Naive thymus-derived CD4-positive, alpha-beta T cell (primary cell): ENCODE results near the gene SRSF12. TPM values are rescaled to one million over a fixed set of nuclear protein-coding genes. Genes with fewer than 3 reads are reported as not detected.

Source experiments
- ATAC-seq: fragments of 150-1000 bp; cut with Tn5 transposase; 2 replicates; pipeline ENCODE4 v1.10.0; 2021; ENCODE audit warnings: mild to moderate bottlenecking, moderate library complexity
- CTCF ChIA-PET: fragments of 350-600 bp; sonication (Branson Sonifier 250); formaldehyde crosslinking; loops from one replicate; lab custom pipeline; 2021; ENCODE audit warnings: antibody characterized with exemption; lab: Charles Lee
- POLR2A ChIA-PET: fragments of 350-600 bp; sonication (Branson Sonifier 250); formaldehyde crosslinking; loops from one replicate; lab custom pipeline; 2021; ENCODE audit warnings: antibody characterized with exemption, inconsistent platforms; lab: Charles Lee
- DNase-seq, 9 donors: peaks; one replicate each; pipeline versions ENCODE4 v3.0.0 to v3.0.0-alpha.2; 2020 to 2022; ENCODE audit warnings: mixed read lengths in 1 of 9
- H3K27ac ChIP-seq: one replicate; pipeline ENCODE4 v1.7.0; 2013; ENCODE audit warnings: mild to moderate bottlenecking, low read depth, low read length, moderate library complexity
- H3K27me3 ChIP-seq, 2 donors: one replicate each; pipeline ENCODE4 v1.7.0; 2013; ENCODE audit warnings: low read length in 2 of 2, mild to moderate bottlenecking in 2 of 2, moderate library complexity in 2 of 2; ENCODE audit not compliant: control insufficient read depth in 2 of 2, insufficient read depth in 2 of 2
- H3K36me3 ChIP-seq, 3 experiments: 1 replicate in 2 of 3; 2 replicates in 1 of 3; pipeline ENCODE4 v1.7.0; 2013; ENCODE audit warnings: low read length in 3 of 3, mild to moderate bottlenecking in 3 of 3, moderate library complexity in 1 of 3; ENCODE audit not compliant: insufficient read depth in 3 of 3, control insufficient read depth in 2 of 3
- H3K4me1 ChIP-seq, 2 donors: one replicate each; pipeline ENCODE4 v1.7.0; 2013; ENCODE audit warnings: low read length in 2 of 2, mild to moderate bottlenecking in 2 of 2, moderate library complexity in 1 of 2; ENCODE audit not compliant: control insufficient read depth in 2 of 2, insufficient read depth in 2 of 2
- H3K4me3 ChIP-seq: 2 replicates; pipeline ENCODE4 v1.7.0; 2013; ENCODE audit warnings: mild to moderate bottlenecking, low read length
- H3K9me3 ChIP-seq, 3 experiments: 1 replicate in 2 of 3; 2 replicates in 1 of 3; pipeline ENCODE4 v1.7.0; 2013; ENCODE audit warnings: low read length in 3 of 3; ENCODE audit not compliant: control insufficient read depth in 2 of 3
- H3K27ac Mint-ChIP-seq, 9 donors: one replicate each; pipeline ENCODE4 v1.8.0; 2020 to 2022; ENCODE audit warnings: mixed read lengths in 9 of 9, mild to moderate bottlenecking in 8 of 9, moderate library complexity in 5 of 9, inconsistent platforms in 2 of 9
- H3K27me3 Mint-ChIP-seq, 5 donors: one replicate each; pipeline ENCODE4 v1.8.0; 2021 to 2022; ENCODE audit warnings: mixed read lengths in 5 of 5, mild to moderate bottlenecking in 1 of 5
- H3K36me3 Mint-ChIP-seq, 5 donors: one replicate each; pipeline ENCODE4 v1.8.0; 2020 to 2022; ENCODE audit warnings: mixed read lengths in 5 of 5, mild to moderate bottlenecking in 3 of 5, inconsistent platforms in 1 of 5
- H3K4me1 Mint-ChIP-seq, 7 donors: one replicate each; pipeline ENCODE4 v1.8.0; 2020 to 2022; ENCODE audit warnings: mixed read lengths in 7 of 7, mild to moderate bottlenecking in 3 of 7, inconsistent platforms in 1 of 7
- H3K4me3 Mint-ChIP-seq, 10 donors: one replicate each; pipeline ENCODE4 v1.8.0; 2020 to 2022; ENCODE audit warnings: mild to moderate bottlenecking in 10 of 10, mixed read lengths in 10 of 10, moderate library complexity in 6 of 10, inconsistent platforms in 2 of 10
- H3K9me3 Mint-ChIP-seq, 11 donors: one replicate each; pipeline ENCODE4 v1.8.0; 2020 to 2022; ENCODE audit warnings: mixed read lengths in 11 of 11, mild to moderate bottlenecking in 4 of 11, inconsistent platforms in 1 of 11, moderate library complexity in 1 of 11
- intact Hi-C, 2 donors: fragments of 100-400 bp; cut with micrococcal nuclease; formaldehyde crosslinking; loops; one replicate each; pipeline ENCODE4 v1.15.1; 2023
- polyA plus RNA-seq, 2 donors: library from polyadenylated mRNA; unstranded; fragments of 300-500 nt; fragmentation: Illumina TruSeq; gene quantifications; one replicate each; pipeline ENCODE4 v1.2.3, GENCODE V29; 2021
- total RNA-seq, 6 experiments: library from RNA in 5 of 6; stranded (reverse) in 5 of 6; gene quantifications; 1 replicate in 5 of 6; 2 replicates in 1 of 6; pipeline ENCODE4 v1.2.3 and lab custom pipeline; 2021 to 2026

The SRSF12 gene
- total and polyA plus RNA-seq, 7 experiments from 2014 or later = 0.05 to 0.56 TPM; not detected in 5

DNA sequence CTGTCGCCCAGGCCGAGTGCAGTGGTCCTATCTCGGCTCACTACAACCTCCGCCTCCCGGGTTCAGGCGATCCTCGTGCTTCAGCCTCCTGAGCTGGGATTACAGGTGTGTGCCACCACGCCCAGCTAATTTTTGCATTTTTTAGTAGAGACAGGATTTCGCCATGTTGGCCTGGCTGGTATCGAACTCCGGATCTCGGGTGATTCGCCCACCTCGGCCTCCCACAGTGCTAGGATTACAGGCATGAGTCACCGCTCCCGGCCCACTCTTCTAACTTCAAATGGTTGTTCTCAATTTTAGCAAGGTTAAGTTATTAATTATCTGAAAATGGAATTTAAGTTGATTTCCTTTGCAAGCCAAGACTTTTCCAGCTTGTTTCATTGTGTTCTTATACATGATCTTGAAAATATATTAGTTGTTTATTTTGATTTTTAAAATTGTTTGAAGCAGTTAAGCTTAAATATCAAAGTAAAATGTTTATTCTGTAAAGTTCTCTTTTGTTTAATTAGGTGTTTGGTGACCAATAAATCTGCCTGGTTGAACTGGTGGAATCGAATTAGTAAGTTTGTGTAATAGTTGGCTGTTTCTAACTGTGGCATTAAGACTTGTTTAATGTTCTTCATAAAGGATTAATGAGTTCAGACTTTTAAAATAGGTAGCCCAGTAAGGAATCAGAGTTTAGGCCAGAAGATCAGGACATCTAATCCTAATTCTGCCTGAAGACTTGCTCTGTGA is 30.3 kb upstream of the SRSF12 start:
- H3K4me1 Mint-ChIP-seq = peaks cover 16 to 46% (median 23%) of the 10 kb centered on the region in 7 donors
- peaks cover 0 to 14% (median 0%) of the 10 kb centered on the region in 5 donors for H3K27me3 Mint-ChIP-seq
- peak overlapping the region in 2 of 9 donors; percentile 10 to 30 for H3K27ac Mint-ChIP-seq
- POLR2A ChIA-PET = interaction anchor here (7.0 kb wide), 1 partner anchor 69 kb away, joined by 115 read pairs; the partner anchor contains the start of gene PNRC1
- Histone ChIP-seq H3K27me3 (no peaks in the 10 kb centered on the region), H3K4me3 (no peak overlapping the region), H3K4me1 (peaks cover 5 to 10% of the 10 kb centered on the region in 2 donors), H3K9me3 (no peaks in the 10 kb centered on the region), H3K27ac (no peak overlapping the region), H3K36me3 (peaks cover 0 to 6% (median 4%) of the 10 kb centered on the region in 3 experiments)
- no peaks in the 10 kb centered on the region for H3K9me3 Mint-ChIP-seq
- intact Hi-C loops = loop anchor here in 1 of 2 donors (10.0 kb wide), 1 partner anchor 667 kb away; the partner anchor contains the start of gene MDN1
- peak overlapping the region; percentile 23 to 61 (median 39) for H3K4me3 Mint-ChIP-seq
- ATAC-seq (no peak), DNase-seq (no peak)
- CTCF ChIA-PET = no interaction called here
- H3K36me3 Mint-ChIP-seq = peaks cover 3 to 15% (median 9%) of the 10 kb centered on the region in 5 donors

DNA sequence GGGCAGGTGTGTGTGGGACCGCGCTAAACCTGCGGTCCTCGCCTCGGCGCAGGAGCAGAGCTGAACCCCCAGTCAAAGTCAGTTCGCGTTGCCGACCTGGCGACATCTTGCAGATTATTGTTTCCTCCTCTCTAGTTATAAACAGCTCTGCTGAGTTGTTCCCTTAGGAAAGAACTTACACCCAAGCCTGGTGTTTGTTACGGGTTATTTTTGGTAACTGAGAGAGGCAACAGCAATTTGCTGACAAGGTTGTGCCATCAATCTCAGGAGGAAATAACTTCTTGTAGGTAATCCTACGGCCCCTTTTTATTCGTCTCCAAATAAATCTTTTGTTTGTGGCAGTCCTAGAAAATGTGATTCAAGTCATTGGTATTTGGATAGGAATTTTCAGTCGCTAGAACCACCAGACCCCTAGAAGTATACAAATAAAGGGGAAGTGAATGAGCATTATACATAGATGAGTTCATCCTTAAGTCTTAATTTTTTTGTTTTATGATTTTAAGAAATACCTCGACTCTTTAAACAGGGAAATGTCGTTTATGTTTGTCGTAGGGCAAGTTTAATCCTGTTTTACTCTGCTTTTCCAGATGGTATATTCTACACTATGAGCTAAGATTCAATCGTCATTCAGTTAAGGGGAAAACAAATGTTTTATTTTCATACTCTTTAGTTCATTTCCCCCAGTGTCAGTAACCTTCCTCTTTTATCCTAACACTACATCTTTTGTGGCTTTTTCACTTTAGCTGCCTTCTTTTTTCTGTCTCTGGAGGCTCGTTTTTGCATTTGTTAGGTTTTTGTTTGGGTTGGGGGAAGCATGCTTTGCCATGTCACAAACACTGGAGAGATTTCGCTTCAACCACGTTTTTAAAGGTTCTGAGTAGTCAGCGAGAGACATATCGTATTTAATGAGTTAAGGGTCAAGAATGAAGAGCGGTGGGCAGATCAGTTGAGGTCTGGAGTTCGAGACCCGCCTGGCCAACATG is 29.1 kb upstream of the SRSF12 start:
- Histone ChIP-seq H3K4me3 (peak overlapping the region; percentile 58), H3K9me3 (no peaks in the 10 kb centered on the region), H3K27ac (peak overlapping the region; percentile 73), H3K36me3 (peaks cover 0 to 6% (median 0%) of the 10 kb centered on the region in 3 experiments), H3K4me1 (peaks cover 5 to 10% of the 10 kb centered on the region in 2 donors), H3K27me3 (no peaks in the 10 kb centered on the region)
- POLR2A ChIA-PET = interaction anchor here (0.7 to 7.0 kb wide), 6 partner anchors 12 to 1440 kb away, joined by 3 to 115 read pairs (median 4); partner anchors contain the start of genes MAP3K7 and PNRC1
- Mint-ChIP-seq H3K36me3 (peaks cover 3 to 15% (median 8%) of the 10 kb centered on the region in 5 donors), H3K9me3 (no peaks in the 10 kb centered on the region), H3K4me1 (peaks cover 16 to 45% (median 23%) of the 10 kb centered on the region in 7 donors), H3K4me3 (peak overlapping the region; percentile 67 to 98 (median 84)), H3K27ac (peak overlapping the region; percentile 25 to 87 (median 76)), H3K27me3 (peaks cover 0 to 14% (median 0%) of the 10 kb centered on the region in 5 donors)
- ATAC-seq (peak; percentile 47), DNase-seq (peak in 4 of 9 donors; percentile 12 to 39 (median 33))
- CTCF ChIA-PET = interaction anchor here (0.6 to 2.3 kb wide), 3 partner anchors 68 to 216 kb away, joined by 3 to 12 read pairs (median 3); no protein-coding TSS in a partner anchor
- intact Hi-C loops = loop anchor here (1.0 to 10.0 kb wide), 6 partner anchors 14 to 668 kb away; partner anchors contain the start of genes UBE2J1 (in 2 of the 2), LYRM2 (in 1 of the 2) and MDN1 (in 1 of the 2)

DNA sequence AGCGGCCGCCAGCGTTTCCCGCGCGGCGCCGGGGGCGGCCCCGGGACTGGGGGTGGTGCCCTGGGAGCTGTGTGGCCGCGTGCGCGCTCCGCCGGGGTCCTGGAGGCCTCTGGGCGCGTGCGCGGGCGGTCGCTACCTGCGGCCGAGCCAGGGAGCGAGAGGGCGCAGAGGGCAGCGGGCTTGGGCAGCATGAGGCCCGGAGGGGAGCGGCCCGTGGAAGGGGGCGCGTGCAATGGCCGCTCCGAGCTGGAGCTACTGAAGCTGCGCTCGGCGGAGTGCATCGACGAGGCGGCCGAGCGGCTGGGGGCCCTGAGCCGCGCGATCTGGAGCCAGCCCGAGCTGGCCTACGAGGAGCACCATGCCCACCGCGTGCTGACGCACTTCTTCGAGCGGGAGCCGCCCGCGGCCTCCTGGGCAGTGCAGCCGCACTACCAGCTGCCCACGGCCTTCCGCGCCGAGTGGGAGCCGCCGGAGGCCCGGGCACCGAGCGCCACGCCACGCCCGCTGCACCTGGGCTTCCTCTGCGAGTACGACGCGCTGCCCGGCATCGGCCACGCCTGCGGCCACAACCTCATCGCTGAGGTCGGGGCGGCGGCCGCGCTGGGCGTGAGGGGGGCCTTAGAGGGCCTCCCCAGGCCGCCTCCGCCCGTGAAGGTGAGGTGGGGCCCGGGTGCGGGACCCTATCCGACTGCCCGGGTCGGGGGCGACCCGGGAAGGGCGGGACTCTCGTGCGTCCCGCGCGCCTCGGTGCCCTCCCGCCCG is 28.3 kb upstream of the SRSF12 start, which contains the start of gene PM20D2:
PM20D2 (plus strand) TSS at position 100 of the 762 bp plus-strand sequence; CDS start at position 190, 90 bp downstream.
- H3K27me3 Mint-ChIP-seq = peaks cover 0 to 14% (median 0%) of the 10 kb centered on the region in 5 donors
- intact Hi-C loops = loop anchor here (1.0 to 10.0 kb wide), 8 partner anchors 15 to 669 kb away; partner anchors contain the start of genes UBE2J1 (in 2 of the 2), LYRM2 (in 1 of the 2), MDN1 (in 1 of the 2) and RNGTT (in 1 of the 2)

DNA sequence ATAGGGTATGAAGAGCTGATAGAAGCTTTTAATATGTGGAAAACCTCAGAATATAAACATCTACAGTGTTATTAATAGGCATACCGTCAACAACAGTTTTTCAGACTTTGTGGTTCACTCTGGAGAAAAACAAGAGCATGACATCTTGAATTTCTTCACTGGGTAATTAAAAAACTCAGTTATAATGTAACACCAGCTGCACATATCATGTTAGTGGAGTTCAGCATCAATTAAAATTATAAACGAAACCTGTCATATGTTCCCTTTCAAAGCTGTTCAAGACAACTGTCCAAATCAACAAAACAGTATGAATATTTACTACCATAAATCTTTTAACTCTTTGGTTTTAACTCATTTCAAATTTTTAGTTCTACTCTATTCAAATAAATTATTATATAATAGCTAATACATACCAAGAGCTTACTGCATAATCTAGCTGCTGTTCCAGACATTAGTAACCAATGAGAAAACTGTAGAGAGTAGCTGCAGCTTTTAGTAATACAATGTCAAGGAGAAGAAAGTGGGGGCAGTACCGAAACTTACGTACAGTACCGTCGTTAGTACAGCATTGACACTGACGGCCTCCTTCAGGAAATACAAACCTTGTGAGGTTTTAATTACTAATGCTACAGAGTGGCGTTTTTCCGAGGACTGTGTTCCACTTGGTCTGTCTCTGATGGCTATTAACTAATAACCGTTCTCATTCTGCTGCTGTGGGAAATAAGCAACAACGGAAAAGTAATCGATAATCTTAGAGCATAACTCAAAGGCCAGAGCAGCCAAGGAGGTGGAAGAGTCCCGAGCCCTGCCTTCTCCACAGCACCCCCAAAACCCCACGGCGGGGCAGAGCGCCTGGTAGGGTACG is 27.5 kb upstream of the SRSF12 start:
- Mint-ChIP-seq H3K4me1 (peaks cover 16 to 39% (median 23%) of the 10 kb centered on the region in 7 donors), H3K4me3 (peak overlapping the region; percentile 86 to 99 (median 94)), H3K27me3 (peaks cover 0 to 14% (median 0%) of the 10 kb centered on the region in 5 donors), H3K36me3 (peaks cover 3 to 11% (median 6%) of the 10 kb centered on the region in 5 donors), H3K9me3 (no peaks in the 10 kb centered on the region), H3K27ac (peak overlapping the region; percentile 84 to 98 (median 95))
- Histone ChIP-seq H3K27me3 (no peaks in the 10 kb centered on the region), H3K36me3 (peaks cover 0 to 6% (median 0%) of the 10 kb centered on the region in 3 experiments), H3K27ac (peak overlapping the region; percentile 73), H3K4me3 (peak overlapping the region; percentile 58), H3K9me3 (no peaks in the 10 kb centered on the region), H3K4me1 (peaks cover 5 to 10% of the 10 kb centered on the region in 2 donors)
- intact Hi-C loops = loop anchor here (1.0 to 10.0 kb wide), 3 partner anchors 163 to 669 kb away; partner anchors contain the start of genes MDN1 (in 1 of the 2) and RNGTT (in 1 of the 2)
- ChIA-PET POLR2A (interaction anchor here (0.5 to 7.0 kb wide), 10 partner anchors 11 to 937 kb away, joined by 3 to 115 read pairs (median 4); partner anchors contain the start of gene PNRC1), CTCF (interaction anchor here (0.5 to 2.3 kb wide), 4 partner anchors 22 to 654 kb away, joined by 3 to 12 read pairs (median 6); no protein-coding TSS in a partner anchor)
- peak in 6 of 9 donors; percentile 16 to 60 (median 50) for DNase-seq
- ATAC-seq = peak; percentile 83

More for the DNA sequence above, 28.3 kb upstream of the SRSF12 start, which contains the start of gene PM20D2:
- peak within 1 kb of the TSS; percentile 73 for H3K27ac ChIP-seq
- DNase-seq (peak; percentile 45 to 78 (median 59)), ATAC-seq (peak; percentile 84)
- H3K9me3 ChIP-seq = no peaks in the 10 kb centered on the region
- Mint-ChIP-seq H3K9me3 (no peaks in the 10 kb centered on the region), H3K27ac (peak within 1 kb of the TSS; percentile 84 to 98 (median 95)), H3K4me3 (peak within 1 kb of the TSS; percentile 86 to 99 (median 94)), H3K4me1 (peaks cover 16 to 39% (median 23%) of the 10 kb centered on the region in 7 donors), H3K36me3 (peaks cover 3 to 11% (median 6%) of the 10 kb centered on the region in 5 donors)
- ChIA-PET CTCF (interaction anchor here (0.6 to 2.3 kb wide), 5 partner anchors 23 to 215 kb away, joined by 3 to 12 read pairs (median 3); no protein-coding TSS in a partner anchor), POLR2A (interaction anchor here (0.5 to 7.0 kb wide), 9 partner anchors 12 to 1441 kb away, joined by 3 to 115 read pairs (median 4); partner anchors contain the start of genes MAP3K7 and PNRC1)
- H3K36me3 ChIP-seq = peaks cover 0 to 6% (median 0%) of the 10 kb centered on the region in 3 experiments
- H3K4me1 ChIP-seq = peaks cover 5 to 10% of the 10 kb centered on the region in 2 donors
- peak within 1 kb of the TSS; percentile 58 for H3K4me3 ChIP-seq
- H3K27me3 ChIP-seq = no peaks in the 10 kb centered on the region
